GM18909 (cell line): ENCODE data around the gene PLCD4.

Experiments used
- ATAC-seq: cut with Tn5 transposase; IDR thresholded peaks from one replicate; pipeline ENCODE4 v1.9.1; 2021; ENCODE audit warnings: mild to moderate bottlenecking; ENCODE audit not compliant: unreplicated experiment, poor library complexity

PLCD4 gene

DNA sequence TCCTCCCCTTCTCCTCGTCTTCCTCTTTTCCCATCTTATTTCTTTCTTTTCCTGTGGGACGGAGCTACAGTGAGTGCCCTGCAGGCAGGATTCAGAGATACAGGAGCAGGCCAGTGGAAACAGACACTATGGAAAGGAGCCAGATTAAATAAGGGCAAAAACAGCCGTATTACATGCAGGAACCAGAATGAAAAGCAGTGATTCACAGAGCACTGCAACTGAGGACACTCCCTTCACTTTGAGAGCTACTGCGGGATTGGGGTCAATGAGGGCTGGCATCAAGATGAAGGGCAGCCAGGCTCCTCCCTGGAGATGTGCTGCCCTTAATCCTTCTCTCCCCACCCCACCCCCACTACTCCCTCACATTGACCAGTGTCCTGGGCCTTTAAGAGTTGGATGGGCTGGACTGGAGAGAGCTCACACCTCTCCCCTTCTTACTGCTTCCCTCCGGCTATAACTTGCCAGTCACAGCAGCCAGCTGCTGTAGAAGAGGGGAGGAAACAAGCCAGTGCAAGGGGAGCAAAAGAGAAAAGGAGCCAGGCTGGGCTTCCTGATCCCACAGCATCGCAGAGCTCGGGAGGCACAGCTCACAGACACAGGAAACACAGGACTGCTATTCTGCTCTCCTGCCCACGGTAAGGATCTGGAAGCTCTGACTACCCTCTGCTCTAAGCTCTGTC lies at the start of gene PLCD4:
TSS of gene PLCD4 (plus strand) at position 464 of the 680 bp plus-strand sequence. CDS start 7,841 bp downstream, outside the sequence.
- ATAC-seq = no peak

DNA sequence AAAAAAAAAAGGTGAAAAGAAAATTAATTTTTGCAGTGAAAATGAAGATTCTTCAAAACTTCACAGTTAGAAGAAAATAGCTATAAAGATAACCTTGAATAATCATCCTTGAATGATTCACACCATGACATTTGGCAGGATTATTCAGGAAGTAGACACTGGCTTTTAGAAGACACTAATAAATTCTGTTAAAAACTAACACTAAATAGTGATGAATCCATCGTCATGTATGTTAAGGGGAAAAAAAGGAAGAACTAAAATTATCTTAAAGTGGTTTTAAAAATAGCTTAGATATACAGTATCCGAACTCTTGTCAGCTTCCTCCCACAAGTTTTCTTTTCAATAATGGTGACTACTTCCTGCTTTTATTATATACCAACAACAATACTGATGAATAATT lies 49.8 kb upstream of the PLCD4 start:
- ATAC-seq = no peak

DNA sequence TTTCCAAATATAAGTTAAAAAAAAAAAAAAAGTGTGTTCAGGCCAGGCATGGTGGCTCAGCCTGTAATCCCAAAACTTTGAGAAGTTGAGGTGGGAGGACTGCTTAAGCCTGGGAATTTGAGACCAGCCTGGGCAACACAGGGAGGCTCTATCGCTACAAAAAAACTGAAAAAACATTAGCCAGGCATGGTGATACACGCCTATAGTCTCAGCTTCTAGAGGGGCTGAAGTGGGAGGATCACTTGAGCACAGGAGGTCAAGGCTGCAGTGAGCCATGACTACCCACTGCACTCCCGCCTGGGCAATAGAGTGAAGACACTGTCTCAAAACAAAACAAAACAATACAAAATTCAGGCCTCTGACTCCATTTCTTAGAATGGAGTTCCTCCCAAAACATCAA lies 48.7 kb upstream of the PLCD4 start:
- no peak for ATAC-seq

DNA sequence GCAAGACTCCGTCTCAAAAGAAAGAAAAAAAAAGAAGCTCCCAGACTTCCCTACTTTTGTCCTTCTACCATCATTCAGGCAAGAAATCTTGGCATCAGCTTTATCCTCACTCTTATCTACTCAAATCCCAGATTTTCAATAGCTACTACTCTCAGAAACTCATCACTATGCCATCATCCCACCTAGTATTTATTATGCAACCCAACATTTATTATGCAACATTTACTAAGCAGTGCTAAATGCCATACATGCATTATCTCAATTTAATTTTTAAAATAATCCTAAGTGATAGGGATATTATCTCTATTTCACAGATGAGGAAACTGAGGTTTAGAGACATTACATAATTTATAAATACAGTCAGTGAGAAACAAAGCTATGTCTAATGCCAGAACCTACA lies 43.6 kb upstream of the PLCD4 start:
- no peak for ATAC-seq

DNA sequence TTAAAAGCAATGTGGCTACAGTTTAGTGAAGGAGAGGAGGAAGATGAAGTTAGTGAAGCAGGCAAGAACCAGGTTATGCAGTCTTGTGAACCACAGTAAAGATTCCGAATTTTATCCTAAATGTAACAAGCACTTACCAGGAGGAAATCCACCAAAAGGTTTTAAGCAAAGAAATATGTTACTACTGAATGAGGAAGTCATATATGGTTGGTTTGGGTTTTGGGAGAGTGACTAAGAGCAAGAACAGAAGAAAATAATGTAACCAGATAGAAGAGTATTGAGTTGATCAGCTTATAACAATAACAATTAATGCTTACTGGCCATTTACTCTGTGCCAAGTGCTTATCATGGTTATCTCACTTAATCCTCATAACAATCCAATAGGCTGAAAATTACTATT lies 41.4 kb upstream of the PLCD4 start:
- no peak for ATAC-seq

DNA sequence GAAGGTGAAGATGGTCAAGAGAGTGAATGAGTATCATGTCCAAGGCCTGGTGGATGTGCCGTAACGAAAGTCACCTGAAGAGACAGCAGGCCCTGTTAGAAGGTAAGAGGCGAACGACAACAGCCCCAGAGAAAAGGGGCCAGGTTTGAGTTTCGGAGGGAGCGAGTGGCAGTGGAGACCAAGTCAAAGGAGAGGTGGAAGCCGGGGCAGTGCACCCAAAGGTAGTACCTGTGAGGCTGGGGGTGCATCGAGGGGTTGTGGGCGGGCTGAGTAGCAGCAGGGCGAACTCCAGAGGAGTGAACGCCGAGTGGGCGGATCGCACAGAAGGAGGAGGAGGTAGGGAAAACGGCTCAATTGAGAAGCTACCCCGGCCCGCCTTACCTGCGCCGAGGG lies 39.9 kb upstream of the PLCD4 start:
- peak; percentile 40 for ATAC-seq

DNA sequence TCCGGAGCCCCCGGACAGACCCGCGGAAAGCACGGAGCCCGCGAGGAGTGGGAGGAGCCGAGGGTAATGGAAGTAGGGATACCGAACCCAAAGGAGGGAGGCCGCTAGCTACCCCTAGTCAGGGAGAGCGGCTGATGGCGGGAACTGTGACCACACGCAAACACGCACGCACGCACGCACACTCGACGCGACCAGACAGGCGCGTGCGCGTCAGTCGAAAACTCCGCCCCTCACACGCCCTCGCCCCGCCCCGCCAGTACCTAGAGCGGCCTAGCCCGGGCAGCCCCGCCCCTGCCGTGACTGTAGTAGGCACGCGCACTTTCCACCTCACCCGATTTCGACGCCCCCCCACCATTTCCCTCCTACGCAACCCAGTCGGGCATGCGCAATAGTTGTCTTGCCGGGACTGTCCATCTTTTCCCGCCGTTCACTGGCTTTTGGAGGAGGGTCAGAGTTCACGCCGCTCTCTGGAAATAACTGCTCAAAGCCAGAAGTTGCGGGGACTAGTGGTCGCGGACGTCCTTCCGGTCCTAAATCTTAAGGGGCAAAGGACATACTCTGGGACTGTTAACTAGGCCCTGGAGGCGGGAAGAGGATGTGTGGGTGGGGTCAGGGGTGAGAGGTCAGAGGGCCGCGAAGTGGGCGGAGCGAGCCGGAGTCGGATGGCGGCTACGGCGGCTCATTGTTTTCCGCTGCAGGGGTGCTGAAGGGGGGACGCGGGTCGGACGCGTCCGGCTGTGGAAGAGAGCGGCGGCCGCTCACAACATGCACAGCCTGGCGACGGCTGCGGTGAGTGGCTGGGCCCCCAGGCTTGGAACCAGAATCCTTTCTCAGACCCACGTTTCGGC lies 39.3 kb upstream of the PLCD4 start, which contains the start of the genes CNOT9 and USP37:
TSS of gene CNOT9 (plus strand) at position 650 of the 848 bp plus-strand sequence. CDS start at position 766, 116 bp downstream.
TSS of gene USP37 (minus strand) at position 162 of the 848 bp plus-strand sequence. CDS start 9,698 bp downstream, outside the sequence.
- peak; percentile 81 for ATAC-seq

DNA sequence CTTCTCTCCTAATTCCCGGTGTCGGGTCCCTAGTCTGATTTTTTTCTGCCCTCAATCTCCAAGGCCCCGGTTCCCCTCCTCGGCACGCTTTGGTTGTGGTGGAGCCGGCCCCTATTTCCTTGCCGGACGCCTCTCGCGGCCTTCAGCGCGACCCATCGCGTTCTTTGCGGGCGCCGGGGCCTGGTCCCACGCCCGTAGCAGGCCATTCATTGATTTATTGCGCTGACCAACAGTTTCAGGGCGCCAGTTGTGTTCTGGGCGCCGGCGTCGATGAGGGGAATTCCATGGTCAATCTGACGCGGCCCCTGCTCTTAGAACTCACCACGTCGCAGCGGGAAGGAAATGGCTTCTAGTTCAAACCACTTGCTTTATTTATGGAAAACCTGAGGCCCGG lies 38.7 kb upstream of the PLCD4 start:
- ATAC-seq = peak; percentile 40

DNA sequence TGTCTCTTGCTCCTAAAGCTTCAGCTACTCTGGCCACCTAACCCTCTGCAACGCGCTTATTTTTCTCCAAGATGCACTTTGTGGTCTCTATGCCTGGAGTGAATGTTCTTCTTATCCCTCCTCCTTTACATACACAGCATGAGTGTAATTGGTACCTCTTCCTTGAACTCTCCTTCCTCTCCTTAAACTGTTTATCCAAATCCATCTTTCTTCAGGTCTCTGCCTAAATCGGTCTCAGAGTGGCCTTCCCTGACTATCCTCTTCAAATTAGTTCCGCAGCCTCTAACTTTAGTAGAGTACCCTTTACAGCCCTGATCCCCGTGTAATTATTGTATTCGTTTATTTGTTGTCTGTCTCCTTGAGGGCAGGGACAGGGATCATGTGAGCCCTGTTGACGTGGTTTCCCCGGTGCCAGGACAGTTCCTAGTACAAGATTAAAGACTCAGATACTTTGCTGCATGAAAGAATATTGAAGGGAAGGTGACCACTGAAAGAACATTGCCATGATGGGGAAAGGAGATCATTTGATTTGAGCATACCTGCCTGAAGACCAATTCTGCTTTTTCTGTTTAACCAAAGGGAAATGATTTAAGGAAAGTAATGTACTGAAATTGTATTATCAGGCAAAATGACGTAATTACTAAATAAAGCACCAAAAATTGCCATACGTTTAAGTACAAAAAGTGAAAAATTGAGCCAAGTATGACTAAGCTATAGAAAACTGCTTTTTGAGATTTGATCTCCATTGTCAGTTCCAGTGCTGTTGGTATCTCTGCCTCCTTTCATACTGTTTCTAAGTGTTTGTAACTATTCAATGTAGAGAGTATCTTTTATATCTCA lies 37.8 kb upstream of the PLCD4 start:
- ATAC-seq = no peak

DNA sequence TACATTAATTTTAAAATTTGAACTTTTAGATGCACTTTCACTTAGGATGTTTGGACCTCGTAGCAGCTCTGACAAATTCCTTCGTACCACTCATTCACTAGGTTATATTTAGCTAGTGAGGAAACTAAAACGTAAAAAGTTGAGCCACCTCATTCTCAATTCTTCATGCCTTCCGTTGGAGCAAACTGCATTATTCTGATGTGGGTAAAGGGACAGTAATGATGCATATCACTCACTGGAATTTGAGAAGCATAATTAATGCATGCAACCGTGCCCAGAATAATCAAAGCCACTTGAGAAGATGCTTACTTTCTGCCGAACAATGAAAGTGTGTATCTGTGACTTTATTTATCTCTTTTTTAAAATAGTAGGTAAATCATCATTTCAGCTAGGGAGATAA lies 36.8 kb upstream of the PLCD4 start:
- ATAC-seq = no peak

DNA sequence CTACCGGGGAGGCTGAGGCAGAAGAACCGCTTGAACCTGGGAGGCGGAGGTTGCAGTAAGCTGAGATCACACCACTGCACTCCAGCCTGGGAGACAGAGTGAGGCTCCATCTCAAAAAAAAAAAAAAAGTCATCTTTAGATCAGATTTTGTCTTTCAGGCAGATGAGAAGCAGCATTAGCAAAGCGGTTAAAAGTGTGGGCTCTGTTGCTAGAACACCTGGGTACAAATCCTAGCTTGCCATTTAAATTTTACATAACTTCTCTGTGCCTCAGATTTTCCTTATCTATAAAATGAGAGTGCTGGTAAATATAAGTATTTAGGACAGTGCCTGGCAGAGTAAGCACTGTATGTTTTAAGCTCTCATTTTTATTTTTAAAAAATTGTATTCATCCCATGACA lies 30.8 kb upstream of the PLCD4 start:
- no peak for ATAC-seq

DNA sequence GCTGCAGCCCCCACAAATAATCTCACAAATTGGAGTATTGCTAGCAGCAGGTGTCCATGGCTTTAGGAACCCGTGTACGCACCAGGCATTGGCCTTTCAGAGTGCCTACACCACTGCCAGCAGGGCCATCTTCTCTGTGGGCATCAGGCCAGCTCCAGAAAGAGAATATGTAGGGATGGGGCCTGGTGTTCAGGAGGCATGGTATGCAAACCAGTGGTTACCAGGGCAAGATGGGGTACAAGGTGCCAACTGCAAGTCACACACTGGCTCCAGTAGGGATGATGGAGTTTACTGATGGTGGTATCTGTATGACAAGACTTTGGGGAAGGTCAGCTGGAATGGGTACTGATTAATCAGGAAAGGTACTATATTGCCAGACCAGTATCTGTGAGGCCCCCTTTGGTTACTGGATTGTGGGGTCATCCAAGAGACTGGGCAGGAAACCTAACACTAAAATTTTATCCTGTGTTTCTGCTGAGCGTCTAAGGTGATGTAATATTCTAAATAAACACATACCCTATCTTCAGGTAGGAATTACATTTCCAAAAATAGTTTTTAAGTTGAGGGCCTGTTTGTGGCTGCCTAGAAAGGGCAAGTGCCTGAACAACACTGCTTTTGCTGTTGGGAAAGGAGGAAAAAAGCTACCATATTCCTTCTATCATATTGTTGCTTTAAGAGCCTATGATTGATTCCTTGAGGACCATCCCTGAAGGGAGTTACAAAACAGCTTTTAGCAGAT lies 30.0 kb upstream of the PLCD4 start:
- ATAC-seq = no peak

DNA sequence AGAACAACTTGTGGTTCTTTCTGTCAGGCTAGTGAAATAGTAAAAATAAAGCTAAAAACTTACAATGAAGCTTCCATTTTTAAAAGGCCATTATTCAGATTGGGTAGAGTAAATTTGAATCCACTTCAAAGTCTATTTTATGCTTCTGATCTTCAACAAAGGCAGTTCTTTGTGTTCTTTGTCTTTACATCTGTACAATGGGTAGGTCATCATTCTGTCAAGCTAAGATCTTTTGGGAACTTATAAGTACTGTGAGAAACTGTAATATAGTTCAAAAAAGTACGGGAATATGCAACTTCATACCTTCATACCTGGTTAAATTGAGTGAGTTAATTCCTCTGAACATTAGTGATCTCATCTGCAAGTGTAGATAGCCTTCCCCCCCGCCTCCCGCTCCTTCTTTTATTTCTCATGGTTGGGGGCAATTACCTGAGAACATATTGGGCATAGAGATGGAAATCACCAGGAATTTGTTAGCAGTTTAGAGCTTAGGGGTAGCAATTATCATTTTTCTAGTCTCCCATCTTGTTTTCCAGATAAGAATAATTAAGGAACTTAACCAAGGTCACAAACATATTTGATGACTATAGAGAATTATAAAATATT lies 29.3 kb upstream of the PLCD4 start:
- ATAC-seq = no peak

DNA sequence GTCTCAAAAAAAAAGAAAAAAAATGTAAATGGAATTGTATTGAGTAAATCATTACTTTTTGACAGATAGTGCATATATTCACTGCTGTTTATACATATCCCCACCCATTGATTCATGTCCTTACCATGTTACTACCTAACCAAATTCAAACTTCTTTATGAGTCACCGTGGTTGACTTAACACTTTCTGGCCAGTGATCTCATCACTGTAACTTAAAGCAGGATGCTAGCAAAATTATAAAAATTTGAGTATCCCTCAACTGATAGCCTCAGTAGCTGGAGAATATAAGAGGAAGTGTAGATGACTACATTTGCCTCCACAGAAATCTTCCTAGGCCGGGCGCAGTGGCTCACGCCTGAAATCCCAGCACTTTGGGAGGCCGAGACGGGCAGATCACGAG lies 25.6 kb upstream of the PLCD4 start:
- ATAC-seq = peak; percentile 89

DNA sequence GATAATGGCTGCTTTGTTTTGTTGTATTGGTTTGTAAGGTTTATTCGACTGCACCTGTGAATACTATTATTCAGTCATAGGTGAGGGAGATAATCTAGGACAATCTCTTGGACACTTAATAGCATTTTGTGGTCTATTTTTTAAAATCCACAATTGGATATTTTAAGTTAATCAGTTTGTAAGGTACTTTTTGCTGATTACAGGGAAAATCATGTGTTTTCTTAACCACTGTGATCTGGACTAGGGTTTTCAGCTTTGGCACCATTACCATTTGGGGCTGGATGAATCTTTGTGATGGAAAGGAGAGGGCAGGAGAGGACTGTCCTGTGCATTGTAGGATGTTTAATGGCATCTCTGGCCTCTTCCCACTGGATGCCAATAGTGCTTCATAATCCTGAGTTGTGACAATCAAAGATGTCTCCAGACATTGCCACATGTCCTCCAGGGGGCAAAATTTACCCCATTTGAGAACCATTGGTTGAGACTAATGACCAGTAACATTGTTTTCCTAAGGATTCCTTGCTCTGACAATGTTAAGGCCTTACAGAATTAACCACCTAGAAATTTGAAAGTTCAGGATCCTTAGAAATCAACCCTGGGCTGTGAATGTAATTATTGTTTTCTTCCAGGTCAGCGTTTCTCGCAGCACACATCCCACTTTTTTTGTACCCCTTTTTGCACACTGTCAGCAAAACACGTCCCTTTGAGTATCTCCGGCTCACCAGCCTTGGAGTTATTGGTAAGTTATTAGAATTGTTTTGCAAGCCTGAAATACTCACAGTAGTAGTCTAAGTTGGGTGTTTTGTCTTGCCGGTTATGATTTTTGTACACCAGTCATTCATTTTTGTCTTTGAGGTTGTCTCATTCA lies 23.5 kb upstream of the PLCD4 start:
- ATAC-seq = no peak

DNA sequence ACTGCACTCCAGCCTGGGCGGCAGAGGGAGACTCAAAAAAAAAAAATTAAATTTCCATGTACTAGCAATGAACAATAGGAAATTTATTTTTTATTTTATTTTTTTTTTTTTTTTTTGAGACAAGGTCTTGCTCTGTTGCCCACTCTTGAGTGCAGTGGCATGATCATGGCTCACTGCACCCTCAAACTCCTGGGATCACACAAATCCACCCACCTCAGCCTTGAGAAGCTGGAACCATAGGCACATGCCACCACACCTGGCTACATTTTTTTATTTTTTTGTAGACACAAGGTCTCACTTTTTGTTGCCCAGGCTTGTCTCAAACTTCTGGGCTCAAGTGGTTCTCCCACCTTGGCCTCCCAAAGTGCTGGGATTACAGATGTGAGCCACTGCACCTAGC lies 22.2 kb upstream of the PLCD4 start:
- ATAC-seq = no peak

DNA sequence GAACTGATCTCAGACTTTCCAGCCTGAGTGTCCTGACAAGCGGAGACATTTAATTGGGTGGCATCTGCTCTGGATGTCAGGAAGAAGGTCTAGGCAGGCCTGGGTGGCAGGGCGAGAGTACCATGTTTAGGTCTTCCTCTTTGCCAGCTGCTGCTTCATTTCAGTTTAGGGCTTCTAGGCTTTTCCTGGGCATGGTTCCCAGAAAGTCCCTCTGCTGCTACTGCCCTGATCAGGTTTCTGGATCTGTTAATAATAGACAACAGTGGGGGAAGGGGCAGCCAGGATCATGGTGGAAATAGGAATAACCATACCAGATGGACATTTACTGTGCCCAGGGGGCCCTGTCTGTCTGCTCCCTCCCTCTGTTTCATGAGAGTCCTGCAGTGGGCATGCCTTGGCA lies 2.3 kb upstream of the PLCD4 start:
- no peak for ATAC-seq

DNA sequence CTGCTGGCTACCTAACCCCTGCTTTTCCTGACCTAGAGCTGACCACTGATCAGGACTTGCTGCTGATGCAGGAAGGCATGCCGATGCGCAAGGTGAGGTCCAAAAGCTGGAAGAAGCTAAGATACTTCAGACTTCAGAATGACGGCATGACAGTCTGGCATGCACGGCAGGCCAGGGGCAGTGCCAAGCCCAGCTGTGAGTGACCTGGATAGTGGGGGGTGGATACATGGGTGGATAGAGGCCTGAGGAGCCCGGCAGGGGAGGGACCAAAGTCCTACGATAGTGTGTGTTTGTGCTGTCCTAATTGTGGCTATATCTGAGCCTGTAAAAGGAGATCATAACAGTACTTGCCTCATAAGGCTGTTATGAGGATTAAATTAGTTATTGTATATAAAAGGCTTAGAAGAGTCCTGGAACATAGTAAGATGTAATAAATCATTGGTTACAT lies 8.2 kb downstream of the PLCD4 start:
- ATAC-seq = no peak
